HG03521 (cell line): Measurements from ENCODE around the gene TMEM163.
"Not testable (repeated sequence)": the region's sequence is repeated elsewhere in the genome, so short reads cannot be mapped to it uniquely, and the experiment has no call there.

ENCODE experiments used
- ATAC-seq: cut with Tn5 transposase; IDR thresholded peaks from one replicate; pipeline ENCODE4 v1.9.1; 2021; ENCODE audit warnings: mild to moderate bottlenecking, moderate library complexity; ENCODE audit not compliant: unreplicated experiment

The TMEM163 gene

DNA sequence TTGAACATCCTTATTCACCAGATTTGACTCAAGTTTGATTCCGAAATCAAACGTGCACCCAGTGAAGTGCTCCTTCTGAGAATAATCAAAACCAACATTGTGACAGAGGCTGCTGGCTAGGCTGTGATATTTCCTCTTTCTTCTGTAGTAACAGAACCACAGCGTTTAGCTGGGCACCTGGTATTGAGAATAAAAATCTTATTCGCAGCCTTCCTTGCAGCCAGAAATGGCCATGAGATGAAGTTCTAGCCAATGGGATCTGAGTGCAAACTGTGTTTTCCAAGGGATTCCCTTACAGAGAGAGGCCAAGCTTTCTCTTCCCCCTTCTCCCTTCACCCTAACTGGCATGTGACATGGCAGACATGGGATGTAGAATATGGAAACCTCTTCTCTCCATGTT is 51.7 kb downstream of the TMEM163 start:
- no peak for ATAC-seq

DNA sequence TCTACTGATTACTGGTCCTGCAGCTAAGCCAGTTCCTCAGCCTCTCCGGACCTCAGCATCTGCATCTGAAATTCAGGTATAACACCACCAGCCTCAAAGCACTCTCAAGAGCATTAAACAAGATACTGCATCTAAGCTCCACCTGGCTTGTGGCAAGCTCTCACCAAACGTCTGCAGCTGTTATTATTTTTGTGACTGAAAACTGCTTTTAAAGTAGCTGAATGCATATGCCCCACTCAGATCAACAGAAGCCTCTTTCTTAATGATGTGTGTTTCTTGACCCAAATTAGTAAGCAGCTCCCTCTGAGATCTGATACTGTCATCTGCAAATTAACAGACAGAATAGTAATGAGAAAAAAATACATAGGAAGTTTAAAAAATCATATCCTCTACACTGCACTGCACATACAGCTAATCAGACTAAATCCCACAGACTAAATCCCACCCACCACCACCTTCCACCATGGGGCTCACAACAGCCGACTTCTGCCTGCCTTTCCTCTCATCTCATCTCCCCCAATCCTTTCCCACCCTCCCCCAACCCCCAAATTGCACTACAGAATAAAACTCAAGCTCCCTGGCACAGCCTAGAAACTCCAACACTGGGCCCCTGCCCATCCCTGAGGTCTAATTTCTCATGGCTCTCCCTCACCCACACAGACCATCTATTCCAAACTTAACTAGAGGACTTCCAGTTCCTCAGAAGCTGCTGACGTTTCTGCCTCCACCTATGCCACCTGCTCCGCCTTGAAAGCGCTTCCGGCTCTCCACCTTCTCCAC is 52.9 kb downstream of the TMEM163 start:
- no peak for ATAC-seq

DNA sequence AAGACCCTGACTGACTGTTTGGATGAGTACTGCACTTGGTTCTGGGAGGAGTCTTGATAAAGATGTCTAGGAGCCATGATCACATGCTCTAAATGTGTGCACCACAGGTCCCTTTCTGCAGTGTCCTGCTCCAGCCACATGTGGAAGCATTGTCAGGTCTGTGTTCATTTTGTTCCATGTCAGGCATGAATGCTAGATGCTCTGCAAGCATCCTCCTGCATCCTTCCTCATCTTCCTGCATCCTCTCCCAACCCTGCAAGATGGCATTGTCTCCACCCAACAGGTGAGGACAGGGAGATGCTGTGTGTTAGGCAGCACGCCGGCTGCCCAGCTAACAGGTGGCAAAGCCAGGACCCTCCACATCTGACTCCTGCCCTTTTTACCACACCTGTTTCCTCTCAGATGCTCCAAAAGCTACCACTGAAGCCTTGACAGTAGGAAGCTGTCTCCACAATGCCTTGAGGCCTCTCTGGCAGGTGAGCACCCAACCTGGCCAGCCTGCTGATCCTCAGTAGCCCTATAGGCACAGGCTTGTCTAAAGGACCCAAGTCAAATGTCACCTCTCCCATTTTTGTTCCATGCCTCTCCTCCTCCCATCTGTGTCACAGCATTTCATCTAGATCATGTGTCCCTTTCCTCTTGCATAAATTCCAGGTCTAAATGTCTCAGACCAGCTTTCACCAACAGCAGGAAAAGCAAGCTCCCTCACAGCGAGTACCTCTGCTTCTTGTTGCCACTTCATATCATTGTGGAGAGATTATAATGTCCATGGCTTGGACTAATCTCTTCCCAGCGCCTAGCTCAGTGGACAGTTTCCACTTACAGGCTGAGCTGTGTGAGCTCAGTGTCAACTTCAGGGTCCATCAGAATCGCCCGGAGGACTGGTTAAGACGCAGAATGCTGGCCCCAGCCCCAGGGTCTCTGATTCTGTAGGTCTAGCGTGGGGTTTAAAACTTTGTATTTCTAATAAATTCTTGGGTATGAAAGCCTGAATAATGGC is 55.0 kb downstream of the TMEM163 start:
- ATAC-seq = no peak

DNA sequence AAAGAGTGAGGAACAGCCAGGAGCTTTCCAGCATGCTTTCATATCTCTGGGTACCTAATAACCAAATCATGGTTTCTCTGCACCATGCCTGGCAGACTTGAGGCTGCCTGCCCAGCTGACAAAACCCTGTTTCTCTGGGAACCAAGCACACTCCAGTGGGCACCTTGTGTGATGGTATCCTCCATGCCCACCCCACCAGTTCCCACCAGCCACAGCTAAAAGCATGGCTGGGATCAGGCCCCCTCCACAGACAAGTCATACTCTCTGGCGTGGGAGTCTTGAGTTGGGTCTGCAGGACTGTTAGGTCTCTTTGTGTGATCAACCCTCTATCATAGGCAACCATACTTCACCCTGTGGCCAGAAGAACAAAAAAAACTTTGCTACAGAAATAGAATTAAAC is 56.0 kb downstream of the TMEM163 start:
- no peak for ATAC-seq

DNA sequence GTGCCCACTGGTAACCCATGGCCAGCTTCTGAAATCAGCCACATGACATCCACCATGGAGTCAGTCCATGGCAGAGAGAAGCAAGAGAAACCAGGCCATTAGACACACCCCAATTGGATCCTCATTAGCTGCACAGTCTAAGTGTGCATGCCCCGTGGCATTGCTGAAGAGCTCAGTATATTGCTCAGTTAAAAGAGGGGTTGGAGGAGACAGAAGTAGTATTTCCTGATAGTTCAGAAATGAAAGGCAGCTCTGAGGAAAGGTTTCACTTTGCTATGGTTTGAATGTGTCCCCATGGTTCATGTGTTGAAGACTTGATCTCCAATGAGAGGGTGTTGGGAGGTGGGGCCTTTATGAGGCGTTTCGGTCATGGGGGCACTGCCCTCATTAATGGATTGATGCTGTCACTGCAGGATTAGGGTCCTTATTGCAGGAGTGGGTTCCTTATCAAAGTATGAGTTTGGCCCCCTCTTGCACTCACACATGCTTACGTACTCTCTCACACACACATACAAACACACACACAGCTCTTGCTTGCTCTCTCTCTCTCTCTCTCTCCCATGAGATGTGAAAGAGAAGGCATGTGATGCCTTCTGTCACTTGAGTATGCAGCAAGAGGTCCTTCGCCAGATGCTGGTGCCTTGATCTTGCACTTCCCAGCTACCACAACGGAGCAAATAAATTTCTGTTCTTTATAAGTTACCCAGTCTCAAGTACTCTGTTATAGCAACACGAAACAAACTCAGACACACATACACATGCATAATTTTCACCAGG is 58.0 kb downstream of the TMEM163 start:
- ATAC-seq = no peak

DNA sequence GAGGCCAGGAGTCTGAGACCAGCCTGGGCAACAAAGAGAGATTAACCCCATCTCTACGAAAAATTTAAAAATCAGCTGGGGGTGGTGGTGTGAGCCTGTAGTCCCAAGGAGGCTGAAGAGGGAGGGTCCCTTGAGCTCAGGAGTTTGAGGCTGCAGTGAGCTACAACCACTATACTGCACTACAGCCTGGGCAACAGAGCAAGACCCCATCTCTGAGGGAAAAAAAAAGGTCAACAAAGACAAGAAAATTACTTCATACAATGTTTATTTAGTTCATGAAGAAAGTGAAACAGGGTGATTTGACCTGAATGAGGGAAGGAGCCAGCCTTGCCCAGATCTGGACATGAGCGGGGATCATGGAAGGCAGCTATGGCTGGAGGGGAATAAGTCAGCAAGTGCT is 59.1 kb downstream of the TMEM163 start:
- no peak for ATAC-seq

DNA sequence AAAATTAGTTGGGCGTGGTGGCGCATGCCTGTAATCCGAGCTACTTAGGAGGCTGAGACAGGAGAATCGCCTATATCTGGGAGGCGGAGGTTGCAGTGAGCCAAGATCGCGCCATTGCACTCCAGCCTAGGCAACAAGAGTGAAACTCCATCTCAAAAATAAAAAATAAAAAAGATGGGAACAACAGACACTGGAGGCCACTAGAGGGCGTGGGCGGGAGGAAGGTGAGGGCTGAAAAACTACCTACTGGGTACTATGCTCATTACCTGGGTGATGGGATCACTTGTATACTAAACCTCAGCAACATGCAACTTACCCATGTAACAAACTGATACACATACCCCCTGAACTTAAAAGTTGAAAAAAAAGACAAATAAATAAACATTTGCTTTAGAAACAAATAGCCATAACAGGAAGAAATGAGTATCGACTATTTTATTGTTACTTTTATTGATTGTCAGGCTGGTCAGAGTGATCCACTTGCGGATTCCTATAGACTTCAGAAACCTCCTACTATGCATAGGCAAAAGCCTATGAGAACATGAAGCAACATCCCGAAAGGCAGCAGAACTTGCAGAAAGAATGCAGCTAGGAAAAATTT is 61.0 kb downstream of the TMEM163 start:
- ATAC-seq = no peak

DNA sequence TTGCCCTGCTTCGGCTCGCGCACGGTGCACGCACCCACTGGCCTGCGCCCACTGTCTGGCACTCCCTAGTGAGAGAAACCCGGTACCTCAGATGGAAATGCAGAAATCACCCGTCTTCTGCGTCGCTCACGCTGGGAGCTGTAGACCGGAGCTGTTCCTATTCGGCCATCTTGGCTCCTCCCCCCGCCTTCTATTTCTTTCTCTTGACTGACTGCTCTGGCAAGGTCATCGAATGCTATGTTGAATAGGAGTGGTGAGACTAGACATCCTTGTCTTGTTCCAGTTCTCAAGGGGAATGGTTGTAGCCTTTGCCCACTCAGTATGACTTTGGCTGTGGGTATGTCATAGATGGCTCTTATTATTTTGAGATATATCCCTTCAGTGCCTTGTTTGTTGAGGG is 62.4 kb downstream of the TMEM163 start:
- ATAC-seq = not testable (repeated sequence)

DNA sequence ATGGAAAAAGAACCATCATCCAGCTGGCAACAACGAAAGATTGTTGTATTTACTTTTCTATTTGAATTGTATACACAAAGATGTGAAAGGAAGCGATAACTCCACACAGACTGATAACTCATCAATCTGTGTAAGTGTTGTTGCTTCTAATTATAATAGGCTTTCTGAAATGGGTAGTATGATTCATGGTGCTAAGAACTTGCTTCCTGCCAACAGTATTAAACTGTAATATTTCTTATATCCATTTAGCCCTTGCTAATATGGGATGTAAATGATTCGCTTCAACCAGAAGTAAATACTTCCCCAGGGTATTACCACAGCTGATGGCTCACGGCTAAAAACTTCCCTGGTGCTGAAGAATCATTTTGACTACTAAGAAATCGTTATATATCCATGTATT is 70.2 kb downstream of the TMEM163 start:
- ATAC-seq = no peak

DNA sequence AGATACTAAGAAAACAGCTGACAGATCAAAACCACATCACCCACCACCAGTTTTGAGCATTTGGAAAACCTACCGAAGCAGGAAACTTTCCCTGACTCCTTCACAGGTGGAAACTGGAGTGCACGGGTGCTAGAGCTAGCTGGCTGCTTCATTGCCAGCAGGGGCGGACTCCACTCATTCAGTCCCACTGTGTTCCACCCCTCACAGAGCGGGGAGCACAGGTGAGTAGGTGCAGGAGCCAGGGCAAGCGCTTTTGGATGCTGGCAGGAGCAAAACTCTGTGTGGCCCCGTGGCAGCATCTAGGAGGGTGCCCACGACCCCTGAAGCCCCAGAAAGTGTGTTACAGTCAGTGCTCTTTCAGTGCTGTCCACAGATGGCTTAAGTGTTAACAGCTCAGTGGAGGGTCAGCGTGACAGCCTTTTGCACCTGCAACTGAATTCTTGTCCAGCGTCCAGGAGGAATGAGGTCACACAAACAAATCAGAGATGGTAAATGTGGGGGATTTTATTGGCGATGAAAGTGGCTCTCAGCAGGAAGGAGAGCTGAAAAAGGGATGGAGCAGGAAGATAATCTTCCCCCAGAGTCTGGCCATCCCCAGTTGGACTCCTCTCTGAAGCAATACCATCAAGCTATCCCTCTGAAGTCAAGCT is 71.1 kb downstream of the TMEM163 start:
- ATAC-seq = no peak

DNA sequence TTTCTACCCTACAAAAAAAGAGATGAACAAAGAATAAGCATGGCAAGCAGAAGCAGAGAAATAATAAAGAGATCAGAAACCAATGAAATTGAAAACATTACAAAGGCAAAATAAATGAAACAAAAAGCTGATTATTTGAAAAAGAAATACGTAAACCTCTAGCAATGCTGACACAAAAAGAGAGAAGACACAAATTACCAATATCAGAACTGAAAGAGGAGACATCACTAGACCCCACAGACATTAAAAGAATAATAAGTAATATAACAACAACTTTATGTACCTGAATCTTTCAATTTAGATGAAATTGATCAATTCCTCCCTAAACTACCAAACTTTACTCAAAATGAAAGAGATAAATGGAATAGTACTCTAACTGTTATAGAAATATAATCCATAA is 75.9 kb downstream of the TMEM163 start:
- no peak for ATAC-seq

DNA sequence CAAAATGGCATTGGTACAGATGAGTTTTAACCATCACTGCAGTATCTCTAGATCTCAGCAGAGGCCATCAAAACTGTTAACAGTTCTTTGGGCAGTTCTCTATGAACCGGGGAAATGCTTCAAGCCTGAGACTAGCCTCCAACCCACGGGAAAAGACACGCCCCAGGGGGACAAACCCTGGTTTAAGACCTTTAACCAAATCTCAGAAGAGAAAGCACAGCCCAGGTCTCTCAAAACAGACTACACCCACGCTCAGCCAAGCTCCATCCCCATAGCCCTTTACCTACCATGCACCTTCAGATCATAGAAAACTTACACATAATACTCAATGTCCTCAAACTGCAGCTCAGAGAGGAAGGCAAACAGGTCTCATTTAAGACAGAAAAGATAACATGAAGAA is 78.3 kb downstream of the TMEM163 start:
- no peak for ATAC-seq

DNA sequence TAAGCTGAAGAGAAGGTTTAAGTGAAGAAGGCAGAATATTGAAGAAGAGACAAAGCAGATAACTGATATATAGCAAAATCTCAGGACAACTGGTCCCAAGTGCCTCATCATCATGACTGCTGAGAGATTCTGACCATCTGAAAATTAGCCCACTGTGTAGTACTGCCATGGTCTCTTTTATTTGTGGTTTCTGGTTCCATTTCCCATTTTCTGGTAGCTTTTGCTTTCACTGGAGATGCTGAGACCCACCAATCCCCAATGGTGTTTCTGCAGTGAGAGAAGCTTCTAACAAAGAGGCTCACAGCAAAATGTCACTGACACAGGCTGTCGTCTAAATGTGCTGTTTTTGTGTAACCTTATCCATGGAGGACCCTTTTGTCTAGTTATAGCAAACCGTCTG is 79.5 kb downstream of the TMEM163 start:
- ATAC-seq = no peak

DNA sequence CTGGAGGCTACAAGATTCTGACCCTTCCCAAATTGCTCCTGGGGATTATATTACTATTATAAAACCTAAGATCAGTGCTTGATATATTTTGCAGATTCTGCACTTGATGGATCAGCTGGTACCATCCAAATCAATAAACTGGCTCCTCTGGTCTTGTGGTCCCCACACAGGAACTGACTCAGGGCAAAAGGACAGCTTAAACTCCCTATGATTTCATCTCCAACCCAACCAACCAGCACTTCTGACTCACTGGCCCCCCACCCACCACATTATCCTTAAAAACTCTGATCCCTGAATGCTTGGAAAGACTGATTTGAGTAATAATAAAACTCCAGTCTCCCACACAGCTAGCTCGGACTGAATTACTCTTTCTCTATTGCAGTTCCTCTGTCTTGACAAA is 82.1 kb downstream of the TMEM163 start:
- ATAC-seq = no peak

DNA sequence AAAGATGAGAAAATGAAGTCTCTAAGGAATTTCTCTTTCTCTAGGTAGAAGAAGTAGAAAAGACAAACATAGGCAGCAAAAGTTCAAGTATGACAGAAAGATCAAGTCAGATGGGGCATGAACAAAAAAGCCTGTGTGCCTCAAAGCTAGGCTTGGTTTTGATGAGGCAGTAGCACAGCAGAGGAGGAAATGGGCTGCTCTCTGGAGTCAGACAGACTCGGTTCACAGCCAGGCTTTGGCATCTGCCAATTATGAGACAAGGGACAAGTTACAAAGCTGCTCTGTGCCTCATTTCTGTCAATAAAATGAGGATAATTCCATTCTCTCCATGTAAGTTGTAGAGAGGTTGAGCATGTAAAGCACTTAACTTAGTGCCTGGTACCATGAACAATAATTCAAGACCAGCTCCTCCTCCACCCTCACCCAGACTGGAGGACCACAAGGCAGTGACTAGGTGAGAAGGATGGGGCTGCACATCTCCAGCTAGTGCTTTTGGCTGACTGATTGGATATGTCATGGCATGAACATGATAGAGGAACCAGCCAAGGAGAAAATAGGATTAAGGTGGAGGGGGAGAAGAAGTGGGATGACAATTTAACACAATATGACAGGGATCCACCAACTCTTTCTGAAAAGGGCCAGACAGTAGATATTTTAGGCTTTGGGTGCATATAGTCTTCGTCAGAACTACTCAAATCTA is 84.6 kb downstream of the TMEM163 start:
- no peak for ATAC-seq

DNA sequence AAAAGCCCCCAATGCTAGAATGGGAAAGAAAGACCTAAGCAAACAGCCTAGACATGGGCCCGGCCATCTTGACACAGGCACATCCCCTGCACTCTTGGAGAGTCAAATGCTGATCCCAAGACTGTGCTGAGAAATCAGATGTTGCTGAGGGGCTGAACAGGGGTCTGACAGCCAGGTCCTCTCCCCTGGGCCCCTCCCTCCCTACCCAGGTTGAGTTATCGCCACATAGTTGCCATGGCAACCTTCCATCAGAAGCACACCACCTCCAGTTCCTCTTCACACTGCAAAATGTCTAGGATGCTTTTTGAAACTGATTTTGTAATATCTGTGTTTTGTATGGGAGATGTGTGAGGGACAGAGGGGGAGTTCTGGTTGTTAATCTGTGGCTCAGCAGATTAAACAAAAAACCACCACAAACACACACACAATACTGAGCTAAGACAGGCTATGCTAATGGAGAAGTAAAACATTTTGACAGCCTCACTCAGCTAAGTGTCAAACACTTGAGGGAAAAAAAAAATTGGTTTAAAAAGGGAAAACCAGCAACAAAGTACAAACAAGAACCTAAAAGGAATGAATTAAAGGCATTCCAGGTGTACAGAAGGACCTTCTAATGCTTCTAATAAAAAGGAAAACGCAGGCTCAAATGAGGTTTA is 88.2 kb downstream of the TMEM163 start:
- ATAC-seq = no peak

DNA sequence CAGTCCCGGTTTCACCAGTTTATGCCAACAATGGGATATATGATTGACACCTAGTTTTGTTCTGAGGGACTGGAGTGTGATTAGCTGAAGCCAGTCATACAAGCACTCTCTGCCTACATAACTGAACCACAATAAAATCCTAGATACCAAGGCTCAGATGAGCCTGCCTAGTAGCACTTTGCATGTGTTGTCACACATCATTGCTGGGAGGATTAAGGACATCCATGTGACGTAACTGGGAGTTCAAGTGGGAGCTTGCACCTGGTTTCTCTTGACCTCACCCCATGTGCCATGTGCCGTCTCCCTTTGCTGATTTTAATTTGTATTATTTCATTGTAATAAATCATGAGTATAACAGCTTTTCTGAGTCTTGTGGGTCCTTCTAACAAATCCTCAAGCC is 90.3 kb downstream of the TMEM163 start:
- no peak for ATAC-seq

DNA sequence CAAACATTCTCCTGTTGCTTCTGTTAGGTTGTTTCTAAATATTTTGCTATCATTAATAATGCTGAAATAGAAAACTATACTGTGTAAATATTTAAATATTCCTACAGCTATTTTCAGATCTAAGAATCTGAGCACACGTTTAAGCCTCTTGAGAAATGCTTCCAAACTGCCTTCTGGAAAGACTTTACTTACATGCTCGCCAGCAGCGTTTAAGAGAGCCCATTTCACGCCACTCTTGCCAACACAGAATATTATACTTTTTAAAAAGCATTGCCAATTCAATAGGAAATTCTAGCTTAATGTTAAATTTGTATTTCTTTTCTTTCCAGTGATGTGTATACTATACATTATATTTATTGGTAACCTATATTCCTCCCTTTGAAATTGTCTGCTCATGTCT is 92.0 kb downstream of the TMEM163 start:
- no peak for ATAC-seq

DNA sequence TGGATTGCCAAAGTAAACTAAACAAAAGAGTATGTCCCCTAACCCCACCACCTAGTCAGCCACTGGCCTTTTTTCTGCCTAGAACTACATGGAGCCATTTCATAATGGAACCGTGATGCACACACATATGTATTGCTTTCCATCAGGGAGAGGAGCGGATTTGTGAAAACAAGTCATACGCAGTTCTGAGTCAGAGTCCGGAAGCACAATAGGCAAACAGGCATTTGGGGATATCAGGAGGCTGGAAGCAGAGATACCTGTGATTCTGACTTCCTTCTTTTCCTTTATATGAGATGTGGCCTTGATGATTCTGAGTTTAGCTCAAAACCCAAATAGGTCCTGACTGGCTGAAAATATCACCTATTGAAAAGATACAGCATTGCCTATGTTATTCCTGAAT is 93.5 kb downstream of the TMEM163 start:
- no peak for ATAC-seq
